GM19351 (cell line): ENCODE results near the gene USP20.

Experiments used
- ATAC-seq: cut with Tn5 transposase; IDR thresholded peaks from one replicate; pipeline ENCODE4 v1.9.1; 2021; ENCODE audit warnings: mild to moderate bottlenecking, moderate library complexity; ENCODE audit not compliant: unreplicated experiment

Gene USP20

DNA sequence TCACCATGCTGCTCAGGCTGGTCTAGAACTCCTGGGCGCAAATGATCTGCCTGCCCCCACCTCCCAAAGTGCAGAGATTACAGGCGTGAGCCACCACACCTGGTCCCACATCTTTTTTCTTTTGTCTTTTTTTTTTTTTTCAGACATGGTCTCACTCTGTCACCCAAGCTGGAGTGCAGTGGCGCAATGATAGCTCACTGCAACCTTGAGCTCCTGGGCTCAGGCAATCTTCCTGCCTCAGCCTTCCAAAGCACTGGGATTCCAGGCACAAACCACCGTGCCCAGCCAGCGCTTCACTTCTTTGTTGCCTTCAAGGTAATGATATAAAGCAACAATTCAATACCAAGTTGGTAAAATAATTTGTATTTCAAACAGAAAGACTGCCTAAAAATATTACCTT, 78.8 kb downstream of the USP20 start:
- no peak for ATAC-seq

DNA sequence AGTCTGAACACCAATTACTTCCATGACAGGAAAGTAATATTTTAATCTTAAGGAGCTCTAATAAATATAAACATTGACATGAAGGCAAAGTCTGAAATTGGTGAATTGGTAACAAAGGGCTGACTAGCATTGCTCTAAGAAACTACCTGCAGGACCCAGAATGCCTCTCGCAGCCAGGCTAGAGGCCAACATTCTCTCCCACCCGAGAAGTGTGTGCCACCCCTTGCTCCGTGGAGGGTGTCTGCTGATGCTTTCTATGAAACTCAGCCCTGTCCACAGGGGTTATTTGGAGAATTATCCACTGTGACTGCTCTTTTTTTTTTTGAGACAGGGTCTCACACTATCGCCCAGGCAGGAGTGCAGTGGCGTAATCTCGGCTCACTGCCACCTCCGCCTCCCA, 81.4 kb downstream of the USP20 start:
- no peak for ATAC-seq

- no peak for ATAC-seq
Observed at GRCh38 chr9:129918296-129918950, 83.2 kb downstream of the USP20 start.

- no peak for ATAC-seq
Observed at GRCh38 chr9:129919277-129919676, 84.0 kb downstream of the USP20 start.

DNA sequence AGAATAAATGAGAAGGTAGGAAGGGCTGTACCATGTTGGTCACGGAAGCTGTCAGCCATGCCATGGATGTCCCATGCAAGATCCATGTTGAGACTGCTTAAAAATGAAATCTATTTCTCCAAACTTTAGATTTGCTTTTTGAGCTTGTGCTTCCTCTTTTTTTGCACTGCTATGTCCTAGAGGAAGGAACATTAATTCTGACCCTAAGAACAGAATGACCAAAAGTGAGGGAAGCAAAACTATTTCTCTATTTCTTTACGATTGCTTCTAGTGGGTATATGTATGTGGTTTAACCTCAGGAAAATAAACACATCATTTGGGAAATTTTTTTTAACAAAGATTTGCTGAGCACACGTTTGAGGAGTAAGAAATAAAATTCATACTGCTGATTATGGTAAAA, 84.6 kb downstream of the USP20 start:
- no peak for ATAC-seq

- no peak for ATAC-seq
Observed at GRCh38 chr9:129921905-129922304, 86.6 kb downstream of the USP20 start.

- no peak for ATAC-seq
Observed at GRCh38 chr9:129923589-129923988, 88.3 kb downstream of the USP20 start.

DNA sequence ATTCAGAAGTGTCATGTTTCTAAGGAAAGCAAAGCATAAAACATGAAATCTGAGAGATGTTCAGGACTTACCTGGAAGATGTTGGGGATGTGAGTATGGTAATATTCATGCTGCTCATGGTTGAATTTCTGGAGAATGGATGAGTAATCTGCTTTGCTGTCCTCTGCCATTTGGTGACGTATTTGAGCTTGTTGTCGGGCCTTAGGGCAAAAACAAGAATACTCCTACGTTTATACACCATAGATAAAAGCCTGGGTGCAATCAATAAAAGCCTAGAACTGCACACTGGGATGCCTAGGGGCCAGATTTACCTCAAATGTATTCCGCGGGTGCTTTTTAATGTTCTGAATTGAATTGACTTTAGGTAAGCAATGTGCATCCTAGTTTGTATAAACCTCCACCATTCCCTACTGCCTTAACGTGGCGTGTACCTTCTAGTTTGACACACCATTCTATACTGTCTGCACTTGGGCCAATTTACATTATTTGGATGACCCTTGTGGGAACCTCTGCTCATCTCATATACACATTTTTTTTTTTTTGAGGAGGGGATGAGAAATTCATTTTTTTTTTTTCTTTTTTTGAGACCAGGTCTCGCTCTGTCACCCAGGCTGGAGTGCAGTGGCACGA, 94.4 kb downstream of the USP20 start:
- ATAC-seq: no peak

DNA sequence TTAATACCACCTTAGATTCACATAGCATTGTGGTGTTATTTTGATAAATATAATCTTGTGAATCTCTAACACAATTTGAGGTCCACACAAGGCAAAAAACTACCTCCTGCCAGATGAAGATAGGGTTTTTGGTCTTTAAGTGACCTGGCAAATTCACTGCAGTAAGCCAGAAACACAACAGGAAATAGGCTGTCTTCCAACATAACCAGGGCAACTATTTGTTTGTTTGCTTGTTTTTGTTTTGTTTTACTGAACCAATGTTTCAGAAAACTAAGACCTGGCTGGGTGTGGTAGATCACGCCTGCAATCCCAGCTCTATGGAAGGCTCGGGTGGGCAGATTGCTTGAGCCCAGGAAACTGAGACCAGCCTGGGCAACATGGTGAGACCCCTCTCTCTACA, 95.5 kb downstream of the USP20 start:
- ATAC-seq: no peak
